ENCODE data around the gene AGAP1.

The AGAP1 gene

DNA sequence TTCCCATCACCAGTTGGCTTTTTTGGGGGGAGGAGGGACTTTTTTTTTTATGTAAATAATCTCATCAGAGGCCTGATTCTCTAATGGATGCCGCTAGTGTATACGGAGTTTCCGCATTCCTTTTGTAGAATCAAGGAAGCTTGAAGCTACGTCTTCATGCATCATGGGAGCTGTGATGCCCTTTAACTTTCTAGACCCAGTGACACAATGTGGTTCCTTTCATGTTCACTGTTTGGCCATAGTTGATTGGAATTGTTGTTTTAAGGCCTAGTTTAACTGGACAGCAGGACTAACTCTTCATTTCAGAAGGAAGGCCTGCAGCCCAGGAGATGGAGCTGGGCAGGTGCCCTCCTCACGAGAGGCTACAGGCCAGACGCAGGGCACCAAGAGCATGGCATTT is 287.9 kb downstream of the AGAP1 start:
- DNase-seq = no peak

DNA sequence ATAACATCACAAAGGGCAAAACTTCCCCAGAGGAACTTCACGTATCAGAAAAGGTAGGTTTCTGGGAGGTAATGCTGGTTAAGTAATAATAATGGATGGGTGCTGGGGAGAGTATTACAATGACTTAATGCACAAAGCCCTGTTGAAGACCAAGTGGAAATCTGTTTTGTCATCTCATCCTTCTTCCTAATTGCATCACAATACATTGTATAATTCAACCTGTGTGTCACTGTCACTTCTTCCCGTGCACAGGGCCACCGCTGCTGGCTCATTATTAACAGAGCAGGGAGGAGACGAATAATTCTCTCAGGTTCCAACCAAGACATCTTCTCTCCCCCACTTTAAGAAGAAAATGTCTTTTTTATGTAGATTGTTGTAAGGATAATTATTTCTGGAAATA is 290.9 kb downstream of the AGAP1 start:
- no peak for DNase-seq

DNA sequence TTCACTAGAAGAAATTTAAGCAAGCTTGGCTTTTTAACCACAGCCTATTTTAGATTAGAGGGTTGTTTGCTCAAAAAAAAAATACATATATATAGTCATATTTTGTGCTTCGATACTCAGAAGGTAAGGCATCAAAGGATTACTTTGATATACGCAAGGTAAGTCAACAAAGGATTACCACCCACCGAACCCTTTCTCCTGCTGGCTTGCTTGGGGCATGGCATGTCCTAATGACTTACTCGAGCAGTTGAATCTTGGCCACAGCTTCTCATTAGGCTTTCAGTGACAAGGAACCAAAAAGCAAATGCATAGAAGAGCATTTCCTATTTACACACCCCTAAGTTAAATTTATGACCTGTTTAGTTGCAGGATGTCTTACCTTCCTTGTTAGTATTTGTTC is 295.7 kb downstream of the AGAP1 start:
- no peak for DNase-seq

DNA sequence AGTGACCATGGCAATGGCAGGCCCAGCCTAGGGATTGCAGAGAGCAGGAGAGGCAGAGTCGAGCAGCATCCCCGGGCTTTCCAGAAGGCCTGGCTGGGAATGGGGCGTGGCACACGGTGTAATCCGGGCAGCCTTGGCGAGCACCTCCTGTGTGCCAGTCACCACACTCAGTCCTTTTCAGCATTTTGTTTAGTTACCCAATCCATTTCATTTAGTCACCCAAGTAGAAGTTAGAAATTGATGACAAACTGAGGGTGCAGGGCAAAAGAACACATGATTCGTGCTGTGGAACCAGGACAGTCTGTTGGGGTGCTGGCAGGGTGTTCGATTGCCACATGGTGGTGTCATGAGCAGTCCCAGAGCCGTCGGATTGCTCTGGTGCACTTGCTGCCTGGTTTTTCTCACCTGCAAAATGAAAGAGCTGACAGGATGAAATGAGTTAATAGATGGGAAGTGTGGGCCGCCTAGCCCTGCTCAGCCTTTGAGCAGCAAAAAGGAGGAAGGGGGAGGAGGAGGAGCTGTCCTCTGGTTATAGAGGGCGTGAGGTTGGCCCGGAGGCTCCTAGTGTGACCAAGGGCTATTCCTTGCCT is 299.4 kb downstream of the AGAP1 start:
- no peak for DNase-seq

DNA sequence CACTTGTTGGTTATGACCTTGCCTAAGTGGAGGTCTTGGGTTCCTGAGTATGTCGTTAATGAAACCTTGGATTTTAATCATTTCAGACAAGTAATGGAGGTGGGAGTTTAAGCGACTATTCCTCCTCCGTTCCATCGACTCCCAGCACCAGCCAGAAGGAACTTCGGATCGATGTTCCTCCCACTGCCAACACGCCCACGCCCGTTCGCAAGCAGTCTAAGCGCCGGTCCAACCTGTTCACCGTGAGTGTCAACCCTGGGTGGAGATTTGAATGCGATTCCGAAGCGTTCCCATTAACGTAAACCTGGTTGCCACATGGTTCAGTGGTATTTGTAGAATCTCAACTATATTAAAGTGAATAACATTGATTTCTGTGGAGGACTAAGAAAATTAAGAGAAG is 305.4 kb downstream of the AGAP1 start:
- DNase-seq = no peak

DNA sequence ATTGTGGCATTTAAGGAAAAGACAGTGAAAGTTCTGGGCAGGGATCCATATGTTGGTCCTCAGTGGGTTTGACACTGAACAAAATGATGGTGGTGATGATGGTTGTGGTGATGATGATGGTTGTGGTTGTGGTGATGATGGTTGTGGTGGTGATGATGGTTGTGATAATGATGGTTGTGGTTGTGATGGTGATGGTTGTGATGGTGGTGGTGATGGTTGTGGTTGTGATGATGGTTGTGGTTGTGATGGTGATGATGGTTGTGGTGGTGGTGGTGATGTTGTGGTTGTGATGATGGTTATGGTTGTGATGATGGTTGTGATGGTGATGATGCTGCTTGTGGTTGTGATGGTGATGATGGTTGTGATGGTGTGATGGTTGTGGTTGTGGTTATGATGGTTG is 308.7 kb downstream of the AGAP1 start:
- DNase-seq = no peak

DNA sequence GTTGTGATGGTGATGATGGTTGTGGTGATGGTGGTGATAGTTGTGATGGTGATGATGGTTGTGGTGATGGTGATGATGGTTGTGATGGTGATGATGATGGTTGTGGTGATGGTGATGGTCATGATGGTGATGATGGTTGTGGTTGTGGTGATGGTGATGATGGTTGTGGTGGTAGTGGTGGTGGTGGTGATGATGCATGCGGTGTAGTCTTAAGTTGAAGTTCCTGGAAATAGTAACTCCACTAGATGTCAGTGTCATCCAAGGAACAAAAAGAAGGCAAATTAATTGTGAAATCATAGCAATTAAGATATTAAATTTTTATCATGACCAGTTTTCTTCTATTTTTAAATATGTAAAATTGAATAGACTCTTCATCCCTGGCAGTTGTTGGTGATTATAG is 309.2 kb downstream of the AGAP1 start:
- no peak for DNase-seq

DNA sequence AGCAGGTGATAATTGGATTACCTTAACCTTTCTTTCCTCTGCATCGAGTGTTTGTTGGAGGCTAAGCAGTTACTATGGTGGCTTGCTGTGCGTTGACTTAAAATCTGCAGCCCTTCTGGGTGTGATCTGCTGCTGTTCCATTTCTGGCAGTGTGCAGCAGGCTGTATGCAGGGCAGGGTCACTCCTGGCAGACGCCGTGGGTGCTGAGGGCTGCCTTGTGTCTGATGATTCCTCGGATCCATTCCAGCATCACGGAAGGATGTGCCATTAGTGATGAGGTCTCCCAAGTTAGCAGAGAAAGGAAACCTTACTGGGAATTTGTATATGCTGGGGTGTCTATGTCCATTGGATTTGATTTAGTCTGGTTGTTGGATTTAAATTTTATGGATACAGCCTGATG is 310.8 kb downstream of the AGAP1 start:
- no peak for DNase-seq

DNA sequence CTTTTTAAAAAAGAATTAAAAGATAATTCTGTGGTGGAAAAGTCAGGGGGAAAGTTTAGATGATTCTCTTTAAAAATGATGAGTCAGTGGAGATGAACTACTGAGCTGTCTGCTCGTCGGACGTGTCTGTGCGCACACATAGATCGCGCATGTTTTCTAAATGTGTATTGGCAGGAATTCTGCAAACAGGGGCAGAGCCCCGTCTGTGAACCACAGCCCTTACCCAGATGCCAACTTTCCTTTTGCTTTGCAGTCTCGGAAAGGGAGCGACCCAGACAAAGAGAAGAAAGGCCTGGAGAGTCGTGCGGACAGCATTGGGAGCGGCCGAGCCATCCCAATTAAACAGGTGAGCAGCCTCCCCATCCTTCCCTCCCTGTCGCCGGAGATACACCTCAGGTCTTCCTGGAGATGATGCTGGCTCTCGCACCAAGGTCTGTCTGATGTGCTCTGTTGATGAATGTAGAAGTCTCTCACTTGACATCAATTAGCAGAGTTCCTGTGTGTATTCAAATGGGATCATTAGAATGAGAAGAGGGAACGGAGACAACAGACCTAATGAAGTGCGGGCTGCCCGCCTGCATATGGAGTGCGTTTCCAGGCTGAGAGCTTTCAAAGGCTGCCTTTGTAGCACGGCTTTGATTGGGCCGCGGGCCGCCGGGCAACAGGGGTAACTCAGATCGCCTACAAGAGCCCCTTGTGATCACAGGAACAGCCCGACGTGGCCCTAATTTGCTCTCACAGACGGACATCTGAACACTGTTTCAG is 313.3 kb downstream of the AGAP1 start:
- DNase-seq = no peak

DNA sequence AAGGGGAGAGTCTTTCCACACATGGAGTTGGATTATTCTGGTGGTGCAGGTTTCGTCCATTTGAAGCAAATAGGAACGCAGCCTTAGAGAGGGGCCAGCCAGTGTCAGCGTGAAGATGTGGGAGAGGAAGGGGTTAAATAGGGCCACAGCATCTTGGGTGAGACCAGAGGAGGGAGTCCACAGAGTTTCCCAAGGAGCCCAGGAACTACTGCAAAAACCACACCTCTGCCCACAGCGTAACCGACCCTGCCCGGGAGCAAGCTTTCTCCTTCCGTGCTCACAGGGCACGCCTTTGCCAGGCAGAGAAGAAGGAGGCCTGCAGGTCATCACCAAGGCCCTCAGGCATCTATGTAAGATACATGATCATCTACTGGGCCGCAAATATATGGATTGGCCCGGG is 314.5 kb downstream of the AGAP1 start:
- DNase-seq = no peak

DNA sequence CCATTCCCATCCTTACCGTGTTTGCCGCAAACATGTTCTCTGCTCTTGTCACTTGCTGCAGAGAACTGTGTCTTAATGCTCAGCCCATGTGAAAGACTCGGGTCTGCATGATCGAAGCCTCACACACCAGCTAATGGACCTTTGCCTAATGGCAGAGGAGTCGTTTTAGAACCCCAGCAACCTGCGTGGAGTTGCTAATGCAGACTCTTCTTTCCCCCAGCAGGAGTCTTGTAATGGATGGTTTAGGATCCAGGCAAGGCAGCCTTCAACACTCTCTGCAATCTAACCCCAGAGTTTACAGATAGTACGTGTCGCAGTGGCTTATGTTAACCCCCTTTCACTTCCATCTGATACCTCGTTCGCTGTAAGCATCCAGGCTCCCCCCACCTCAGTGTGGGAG is 316.4 kb downstream of the AGAP1 start:
- no peak for DNase-seq

DNA sequence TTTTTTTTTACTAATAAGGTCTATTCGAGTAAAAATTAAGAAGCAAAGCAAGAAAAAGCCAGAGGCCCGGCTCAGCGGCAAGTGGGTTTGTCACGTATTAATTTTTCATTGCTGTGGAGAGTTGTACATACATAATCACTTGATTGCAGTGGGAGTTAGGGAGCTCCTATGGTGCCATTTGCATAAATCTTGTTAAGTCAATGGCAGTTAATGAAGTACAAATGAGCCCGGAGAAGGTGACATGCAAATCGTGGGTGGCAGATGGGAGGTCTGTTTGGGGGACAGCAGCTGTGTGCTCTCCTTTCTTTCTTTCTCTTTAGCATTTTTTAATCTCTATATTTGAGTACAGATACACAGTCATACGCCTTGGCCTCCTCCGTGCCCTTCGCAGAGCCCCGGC is 317.0 kb downstream of the AGAP1 start:
- no peak for DNase-seq

DNA sequence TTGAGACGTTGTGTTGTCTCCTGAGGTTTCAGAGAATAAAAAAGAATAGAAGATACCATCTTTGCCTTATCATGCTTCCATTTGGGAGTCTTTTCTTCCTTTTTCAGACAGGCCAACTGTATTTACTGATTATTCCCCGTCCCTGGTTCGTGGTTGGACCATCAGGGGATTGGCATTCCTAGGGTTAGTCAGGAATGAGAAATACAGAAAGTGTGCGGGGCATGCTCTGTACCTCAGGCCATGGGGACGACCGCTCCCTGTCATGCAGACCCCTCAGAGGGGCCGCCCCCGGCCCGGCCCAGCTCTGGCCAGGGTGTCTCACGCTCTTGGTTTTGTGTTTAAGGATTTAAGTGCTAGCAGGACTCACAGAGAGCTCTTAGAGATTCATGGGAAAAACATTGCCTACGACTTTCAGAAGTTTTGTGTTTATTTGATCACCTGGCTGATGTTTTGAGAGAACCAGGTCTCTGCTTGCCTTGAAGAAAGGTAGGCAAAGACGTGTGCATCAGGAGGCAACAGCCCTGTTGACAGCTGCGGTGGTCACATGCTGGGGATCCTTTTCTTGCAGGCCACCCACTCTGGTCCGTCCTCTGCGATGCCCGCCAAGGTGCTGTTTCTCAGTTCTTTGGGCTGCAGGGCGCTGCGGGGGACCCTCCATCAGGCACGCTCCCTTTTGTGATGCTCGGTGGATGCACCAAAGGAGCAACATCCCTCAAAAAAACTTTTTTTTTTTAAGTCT is 317.8 kb downstream of the AGAP1 start:
- no peak for DNase-seq

DNA sequence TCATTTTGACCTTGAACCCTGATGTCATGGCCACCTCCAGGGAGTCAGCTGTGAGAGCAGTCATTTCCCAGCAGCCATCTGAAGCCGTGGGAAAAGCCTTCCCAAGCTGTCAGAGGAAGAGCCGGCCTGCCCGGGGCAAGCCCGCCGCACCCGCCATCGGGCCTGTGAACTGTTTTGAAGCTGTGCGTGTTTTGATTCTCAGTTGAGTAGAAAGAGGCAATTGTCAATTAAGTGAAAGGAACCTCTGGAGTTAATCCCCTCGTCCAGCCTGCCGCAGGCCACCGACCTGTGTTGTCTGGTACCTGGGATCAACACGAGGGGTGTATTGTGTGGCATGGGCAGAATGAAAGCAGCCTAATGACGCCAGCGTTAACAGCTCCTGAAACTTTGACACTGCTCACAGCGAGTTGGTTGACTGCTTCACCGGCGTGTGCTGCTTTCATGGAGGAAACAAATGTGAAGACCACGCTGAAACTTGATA is 318.4 kb downstream of the AGAP1 start:
- no peak for DNase-seq

DNA sequence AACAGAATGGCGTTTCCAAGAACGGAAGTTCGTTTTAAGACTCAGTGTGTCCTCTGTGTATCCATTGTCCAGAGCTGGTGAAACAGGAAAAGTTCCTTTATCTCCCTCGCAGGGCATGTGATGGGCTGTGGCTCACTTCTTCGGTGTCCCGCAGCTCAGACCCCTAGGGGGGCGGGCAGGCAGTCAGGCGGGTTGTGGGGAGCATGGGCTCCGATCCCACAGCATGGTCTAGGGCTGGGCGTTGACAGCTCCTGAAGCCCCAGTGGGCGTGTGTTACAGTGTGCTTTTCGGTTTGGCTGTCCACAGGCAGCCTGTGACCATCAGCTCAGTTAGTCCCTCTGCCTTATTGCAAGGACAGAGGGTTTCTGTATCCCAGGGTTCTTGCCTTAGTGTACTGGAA is 319.6 kb downstream of the AGAP1 start:
- DNase-seq = no peak

DNA sequence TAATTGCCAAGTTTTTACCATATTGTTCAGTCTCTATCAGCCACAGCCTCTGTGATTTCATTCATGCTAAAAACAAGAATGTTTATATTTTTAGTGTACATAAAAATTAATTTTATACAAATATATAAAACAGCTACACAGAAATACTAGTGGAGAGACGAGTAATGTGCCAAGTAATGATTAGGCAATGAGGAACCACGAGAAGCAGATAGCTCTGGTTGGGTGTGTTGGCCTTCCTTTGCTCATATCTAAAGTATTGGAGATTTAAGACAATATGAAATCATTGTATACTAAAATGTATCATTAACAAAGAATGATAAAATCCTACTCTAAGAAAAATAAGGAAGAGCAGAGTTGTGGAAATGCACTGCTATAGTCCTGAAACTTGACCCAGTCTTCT is 326.7 kb downstream of the AGAP1 start:
- no peak for DNase-seq

DNA sequence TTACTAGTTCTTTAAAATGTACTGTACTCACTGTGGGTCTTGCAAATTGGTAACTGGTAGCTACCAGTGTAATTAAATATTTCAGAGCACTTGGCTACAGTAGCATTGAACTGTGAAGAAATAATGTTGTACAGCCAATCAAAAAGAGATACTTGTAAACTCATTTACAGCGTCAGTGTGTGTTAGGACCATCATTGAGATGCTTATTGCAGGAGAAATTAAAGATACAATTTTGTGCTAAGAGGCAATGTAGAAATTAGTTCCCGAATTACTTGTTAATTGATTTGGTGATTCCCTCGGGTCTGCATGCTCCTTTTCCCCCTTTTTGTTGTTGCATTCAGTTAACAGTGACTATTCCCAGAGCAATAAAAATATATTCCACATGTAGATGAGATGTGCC is 330.5 kb downstream of the AGAP1 start:
- DNase-seq = no peak

DNA sequence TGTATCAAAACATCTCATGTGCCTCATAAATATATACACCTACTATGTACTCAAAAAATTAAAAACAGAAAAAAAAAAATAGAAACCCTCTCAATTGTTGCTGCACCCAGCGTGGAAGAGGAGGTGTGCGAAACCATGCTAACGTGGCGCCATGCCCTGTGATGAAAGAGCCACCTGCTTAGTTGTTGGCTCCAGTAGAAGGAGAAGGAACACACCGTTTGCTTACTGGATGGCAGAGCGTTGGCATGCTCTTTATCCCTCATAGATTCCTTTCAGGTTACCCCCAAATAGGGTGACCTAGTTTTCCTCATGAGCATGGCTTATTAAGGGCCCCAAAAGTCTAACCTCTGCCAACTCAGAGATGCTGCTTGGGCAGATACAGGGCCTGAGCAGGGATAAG is 332.1 kb downstream of the AGAP1 start:
- no peak for DNase-seq

DNA sequence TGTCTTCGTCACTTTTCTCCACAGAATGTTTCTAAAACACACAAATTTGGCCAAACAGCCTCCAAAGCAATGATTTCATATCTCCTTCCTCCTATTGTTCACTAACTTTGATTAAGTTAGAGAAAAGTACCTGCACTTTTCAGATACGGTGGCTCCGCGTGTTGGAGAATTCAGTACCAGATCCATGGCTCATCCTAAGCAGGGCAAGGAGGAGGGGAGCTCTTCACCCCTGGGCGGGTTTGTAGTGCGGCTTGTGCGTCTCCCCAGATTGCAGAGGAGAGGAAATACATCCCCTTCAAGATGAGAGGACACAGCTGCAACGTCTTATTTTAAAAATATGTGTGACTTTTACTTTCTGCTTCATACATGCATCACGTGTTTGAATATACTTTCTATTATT is 333.0 kb downstream of the AGAP1 start:
- no peak for DNase-seq

DNA sequence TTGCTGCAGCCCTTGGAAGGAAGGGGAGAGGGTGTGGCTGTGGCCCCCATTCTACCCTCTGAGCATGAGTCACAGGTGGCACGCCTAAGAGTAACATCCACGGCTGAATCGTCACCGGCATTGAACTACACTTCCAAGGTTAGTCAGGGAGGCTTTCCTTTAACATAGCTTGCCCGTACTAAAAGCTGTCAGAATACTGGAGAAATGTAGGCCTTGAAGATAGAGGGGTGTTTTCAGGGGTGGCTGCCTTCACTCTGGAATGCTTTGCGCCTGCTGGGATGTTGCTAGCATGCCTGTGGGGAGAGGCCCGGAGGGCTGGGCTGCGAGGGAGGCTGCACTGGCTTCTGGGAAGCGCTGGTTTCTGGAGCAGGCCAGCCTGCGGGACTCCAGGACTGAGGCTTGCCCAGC is 333.7 kb downstream of the AGAP1 start:
- DNase-seq = peak; percentile 33

DNA sequence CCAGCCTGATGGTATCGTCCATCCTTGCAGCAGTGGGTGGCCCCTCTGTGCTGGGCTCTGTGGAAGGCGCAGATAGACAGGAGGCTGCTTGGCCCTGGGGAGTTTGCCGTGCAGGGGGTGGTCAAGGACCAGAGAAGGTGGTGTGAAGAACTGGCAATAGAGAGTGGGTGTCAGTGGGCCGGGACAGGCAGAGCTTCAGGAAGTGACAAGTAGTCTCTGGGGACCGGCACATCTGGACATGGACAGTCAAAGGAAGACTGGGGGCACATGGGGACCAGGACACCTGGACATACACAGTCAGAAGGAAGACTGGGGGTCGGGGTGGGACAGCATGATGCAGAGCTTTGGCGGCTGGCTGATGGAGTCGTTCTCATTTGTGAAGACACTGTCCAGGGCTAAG is 335.9 kb downstream of the AGAP1 start:
- DNase-seq = no peak

DNA sequence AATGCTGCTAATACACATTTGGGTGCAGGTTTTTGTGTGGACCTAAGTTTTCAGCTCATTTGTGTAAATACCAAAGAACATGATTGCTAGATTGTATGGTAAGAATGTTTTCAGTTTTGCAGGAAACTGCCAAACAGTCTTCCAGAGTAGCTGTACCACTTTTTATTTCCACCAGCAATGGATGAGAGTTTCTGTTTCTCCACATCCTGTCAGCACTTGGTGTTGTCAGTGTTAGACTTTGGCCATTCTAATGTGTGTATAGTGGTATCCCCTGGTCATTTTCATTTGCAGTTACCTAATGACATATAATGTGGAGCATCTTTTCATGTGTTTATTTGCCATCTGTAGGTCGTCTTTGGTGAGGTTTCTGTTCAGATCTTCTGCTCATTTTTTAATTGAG is 337.9 kb downstream of the AGAP1 start:
- DNase-seq = no peak

DNA sequence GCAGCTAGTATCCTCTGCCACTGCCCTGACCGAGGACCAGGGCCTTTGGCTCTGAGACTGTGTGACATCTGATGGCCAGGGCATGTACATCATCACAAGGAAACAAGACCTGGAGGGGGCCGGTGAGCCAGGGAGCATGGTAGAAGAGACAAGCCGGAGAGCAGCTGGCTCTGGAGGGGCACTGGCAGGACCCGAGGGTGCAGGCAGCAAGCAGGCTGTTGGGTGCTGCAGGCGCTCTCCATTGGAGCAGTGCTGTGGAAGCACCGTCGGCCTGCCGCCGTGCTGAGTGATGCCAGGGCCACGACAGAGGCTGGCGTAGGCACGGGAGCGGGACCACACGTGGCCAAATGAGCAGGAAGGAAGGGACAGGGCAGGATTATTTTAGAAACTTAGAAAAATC is 339.1 kb downstream of the AGAP1 start:
- no peak for DNase-seq

DNA sequence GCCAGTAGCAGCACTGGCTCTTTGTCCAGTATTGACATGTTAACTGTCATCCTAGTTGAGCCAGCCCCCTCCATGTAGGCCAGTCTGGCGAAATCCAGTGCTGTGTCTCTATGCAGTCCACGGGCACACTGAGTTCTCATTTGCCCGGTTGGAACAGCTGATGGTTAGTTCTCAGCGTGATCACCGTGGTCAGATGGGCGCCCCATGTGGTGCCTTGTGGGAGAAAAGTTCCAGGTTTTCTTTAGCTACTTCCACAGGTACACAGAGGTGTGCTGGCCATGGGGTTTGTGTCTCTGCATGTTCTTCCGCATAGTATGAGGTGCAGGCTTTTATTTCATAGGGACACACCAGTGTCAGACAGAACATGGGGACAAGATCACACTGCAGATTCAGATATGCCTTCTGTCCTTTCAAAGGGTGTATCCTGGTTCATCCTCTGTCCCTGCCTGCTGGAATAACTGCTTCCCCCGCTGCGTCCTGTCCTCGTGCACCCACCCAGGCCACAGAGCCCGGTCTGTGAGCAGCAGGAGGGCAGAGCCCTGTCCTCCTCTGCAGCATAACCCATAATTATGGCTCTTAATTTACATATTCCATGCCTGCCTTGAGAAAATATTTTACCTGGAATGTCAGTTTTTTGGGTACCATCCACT is 340.3 kb downstream of the AGAP1 start:
- DNase-seq = no peak
